Fibroblast of skin of right biceps (primary cell): ENCODE results near the gene FOXF1.
A peak's percentile ranks its signal among the peaks of the same experiment; 100 is the strongest.

ENCODE experiments used
- DNase-seq: peaks from one replicate; pipeline ENCODE4 v3.0.0-alpha.2; 2013

Gene FOXF1

DNA sequence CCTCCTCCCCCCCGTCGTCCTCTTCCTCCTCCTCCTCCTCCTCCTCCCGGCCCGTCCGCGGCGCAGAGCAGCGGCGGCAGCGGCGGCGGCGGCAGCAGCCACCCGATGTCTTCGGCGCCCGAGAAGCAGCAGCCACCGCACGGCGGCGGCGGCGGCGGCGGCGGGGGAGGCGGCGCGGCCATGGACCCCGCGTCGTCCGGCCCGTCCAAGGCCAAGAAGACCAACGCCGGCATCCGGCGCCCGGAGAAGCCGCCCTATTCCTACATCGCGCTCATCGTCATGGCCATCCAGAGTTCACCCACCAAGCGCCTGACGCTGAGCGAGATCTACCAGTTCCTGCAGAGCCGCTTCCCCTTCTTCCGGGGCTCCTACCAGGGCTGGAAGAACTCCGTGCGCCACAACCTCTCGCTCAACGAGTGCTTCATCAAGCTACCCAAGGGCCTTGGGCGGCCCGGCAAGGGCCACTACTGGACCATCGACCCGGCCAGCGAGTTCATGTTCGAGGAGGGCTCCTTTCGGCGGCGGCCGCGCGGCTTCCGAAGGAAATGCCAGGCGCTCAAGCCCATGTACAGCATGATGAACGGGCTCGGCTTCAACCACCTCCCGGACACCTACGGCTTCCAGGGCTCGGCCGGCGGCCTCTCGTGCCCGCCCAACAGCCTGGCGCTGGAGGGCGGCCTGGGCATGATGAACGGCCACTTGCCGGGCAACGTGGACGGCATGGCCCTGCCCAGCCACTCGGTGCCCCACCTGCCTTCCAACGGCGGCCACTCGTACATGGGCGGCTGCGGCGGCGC is at the start of gene FOXF1:
TSS of gene FOXF1 (plus strand) at position 63 of the 797 bp plus-strand sequence. CDS start at position 106, 43 bp downstream.
- DNase-seq: peak; percentile 71

DNA sequence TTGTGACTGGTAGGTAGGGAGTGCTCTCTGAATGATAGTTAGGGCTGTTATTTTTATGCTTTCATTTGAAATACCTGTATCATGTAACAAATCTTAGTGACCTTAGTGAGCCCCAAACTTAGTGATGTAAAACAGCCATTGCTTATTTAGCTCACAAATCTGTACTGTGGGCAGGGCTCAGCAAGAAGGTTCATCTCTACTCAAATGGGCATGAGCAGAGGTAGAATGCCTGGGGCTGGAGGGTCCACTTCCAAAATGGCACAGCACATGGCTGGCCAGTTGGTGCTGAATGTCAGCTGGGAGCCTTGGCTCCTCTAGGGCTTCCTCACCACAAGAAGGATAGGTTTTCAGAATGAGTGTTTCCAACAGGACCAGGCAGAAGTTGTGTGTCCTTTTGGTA is 49.3 kb upstream of the FOXF1 start:
- DNase-seq: no peak

DNA sequence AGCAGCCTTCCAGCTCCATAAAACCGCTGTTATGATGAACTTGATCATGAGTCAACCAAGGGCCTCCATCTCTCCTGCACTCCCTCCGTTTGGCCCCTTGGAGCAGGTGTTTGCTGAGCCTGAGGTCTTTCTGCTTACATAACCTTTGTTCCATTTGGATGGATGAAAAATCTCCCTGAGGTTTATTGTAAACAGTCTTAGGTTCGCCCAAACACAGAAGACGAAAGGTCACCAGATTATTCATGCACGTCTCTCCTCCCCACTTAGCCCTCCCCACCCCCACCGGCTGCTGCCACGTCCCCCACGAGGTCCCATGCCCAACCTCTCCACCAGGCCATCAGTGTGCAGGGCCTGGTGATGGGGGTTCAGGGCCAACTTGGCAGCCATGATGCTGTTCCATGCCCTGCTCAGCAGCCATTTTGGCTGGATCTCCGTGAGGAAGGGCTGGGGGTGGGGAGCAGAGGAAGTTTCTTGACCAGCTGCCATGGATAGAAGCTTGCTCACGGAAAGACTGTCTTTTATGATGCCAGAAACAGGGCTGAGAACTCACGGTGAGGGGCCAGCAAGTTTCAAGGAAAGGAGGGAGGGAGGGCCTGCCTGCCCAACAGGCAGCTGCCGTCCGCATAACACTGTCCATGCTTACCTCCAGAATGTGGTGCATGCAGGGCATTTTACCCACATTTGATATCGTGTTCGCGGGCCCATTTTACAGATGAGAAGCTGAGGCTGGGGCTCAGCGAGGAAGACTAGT is 47.8 kb upstream of the FOXF1 start:
- no peak for DNase-seq

DNA sequence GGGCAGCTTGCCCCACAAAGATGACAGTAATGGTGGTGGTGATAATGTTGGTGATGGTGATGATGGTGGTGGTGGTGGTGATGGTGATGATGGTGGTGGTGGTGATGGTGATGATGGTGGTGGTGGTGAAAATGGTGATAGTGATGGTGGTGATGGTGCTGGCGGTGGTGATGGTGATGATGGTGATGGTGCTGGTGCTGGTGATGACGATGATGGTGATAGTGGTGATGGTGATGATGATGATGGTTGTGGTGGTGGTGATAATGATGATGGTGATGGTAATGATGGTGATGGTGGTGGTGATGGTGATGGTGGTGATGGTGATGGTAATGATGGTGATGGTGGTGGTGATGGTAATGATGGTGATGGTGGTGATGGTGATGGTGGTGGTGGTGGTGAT is 46.3 kb upstream of the FOXF1 start:
- no peak for DNase-seq

DNA sequence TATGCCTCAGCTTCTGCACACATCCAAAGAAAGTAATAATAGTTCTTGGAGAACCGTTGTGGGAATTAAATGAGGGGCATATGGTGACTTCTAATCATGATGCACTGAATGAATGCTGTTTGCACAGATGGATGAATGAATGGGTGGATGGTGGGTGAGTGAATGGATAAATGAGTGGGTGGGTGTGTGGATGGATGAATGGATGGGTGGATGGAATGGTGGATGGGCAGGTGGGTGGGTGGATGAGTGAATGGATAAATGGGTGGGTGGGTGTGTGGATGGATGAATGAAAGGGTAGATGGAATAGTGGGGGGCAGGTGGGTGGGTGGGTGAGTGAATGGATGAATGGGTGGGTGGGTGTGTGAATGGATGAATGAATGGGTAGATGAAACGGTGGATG is 44.9 kb upstream of the FOXF1 start:
- no peak for DNase-seq

DNA sequence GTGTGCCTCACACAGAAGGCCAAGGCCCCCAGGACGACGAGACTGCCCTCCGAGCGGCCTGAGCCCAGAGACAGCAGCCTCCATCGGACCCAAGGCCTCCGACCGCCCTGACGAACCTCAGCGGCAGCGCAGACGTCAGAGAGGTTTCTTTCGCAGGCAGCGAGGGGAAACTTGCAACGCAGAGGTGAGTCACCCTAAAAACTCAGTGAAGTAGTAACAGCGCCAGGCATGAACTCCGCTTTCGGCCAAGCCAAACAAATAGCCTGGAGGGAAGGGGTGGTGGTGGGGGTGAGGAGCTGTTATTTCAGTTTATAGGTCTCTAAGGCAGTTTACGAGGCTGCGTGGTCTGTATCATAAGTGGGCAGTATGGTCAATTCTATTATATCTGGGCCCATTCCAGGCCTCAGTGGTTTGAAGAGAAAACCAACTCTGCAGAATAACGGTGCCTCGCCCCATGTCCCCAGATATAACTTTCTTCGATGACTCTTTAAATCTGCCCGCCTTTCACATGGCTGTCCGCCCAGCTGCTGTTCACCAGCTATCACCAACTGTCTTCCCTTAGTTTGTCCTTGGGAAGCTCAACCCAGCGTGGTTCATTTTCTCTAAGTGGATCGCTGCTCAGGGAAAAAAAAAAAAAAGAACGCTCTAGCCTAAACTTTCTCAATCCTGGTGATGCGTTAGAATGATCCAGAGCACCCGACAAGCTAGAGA is 43.5 kb upstream of the FOXF1 start:
- DNase-seq: no peak

DNA sequence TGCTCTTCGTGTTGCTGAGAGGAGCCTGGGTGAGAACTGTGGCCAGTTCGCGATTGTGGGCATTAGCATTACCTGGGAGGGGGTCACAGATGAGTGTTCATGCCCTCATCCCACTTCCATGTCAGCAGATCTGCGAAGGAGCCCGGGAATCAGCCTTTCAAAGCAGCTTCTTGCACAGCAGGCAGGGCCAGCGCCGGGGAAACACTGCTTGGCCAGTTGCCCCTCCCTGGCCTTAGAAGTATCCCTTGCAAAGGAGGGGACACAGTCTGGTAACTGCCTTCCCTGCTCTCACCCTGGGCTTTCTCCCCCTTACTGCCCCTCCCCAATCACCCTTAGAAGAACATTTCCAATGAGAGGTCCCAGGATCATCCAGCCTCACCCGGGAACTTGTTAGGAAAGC is 42.8 kb upstream of the FOXF1 start:
- DNase-seq: no peak

DNA sequence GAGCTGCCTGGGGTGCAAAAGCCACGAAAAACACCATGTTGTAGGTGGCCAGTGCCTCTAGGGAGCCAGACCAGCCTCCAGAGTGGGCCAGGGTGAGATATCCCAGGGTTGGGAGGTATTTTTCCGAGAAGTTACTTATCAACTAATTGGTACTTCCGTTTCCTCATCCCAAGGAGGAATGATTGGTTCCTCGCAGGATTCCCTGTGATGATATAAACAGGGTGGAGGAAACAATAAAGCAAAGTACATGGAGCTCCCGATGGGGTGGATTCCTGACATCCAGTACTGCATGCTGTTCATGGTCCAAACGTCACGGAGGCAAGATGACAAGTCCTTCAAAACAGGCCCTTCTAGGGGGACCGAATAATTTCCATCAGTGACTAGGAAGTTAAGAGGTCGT is 39.4 kb upstream of the FOXF1 start:
- no peak for DNase-seq

DNA sequence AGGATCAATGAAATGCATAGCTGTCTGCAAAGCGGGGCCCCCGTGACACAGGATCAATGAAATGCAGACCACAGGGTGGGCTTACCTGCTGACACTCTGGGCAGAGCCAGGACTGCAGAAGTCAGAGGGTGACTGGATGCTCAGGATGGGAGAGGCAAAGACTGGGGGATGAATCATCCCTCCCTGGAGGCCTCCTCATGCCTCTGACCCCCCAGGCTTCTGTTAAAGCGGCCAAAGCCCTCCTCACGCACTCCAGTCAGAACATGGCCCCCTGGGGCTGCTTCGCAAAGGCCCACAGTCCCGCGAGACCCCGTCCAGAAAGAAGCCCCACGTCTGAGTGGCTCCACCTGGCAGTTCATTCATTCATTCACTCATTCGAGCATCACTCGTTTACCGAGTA is 38.4 kb upstream of the FOXF1 start:
- peak; percentile 22 for DNase-seq

DNA sequence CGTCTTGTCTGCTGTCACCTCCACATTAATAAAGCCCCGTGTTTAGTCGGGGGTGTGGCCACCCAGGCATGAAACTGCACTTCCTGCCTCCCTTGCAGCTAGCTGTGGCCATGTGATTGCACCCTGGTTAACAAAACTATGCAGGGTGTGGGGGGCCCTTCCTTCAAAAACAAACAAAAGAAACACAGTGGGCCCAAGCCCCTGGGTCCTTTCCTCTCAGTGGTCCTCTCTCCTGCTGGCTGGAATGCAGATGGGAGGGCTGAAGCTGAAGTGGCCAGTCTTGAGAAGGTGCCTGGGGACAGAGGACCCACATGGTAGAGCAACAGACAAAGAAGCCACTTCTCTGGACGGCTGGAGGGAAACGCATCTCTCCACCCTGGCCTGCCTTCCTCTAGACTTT is 38.0 kb upstream of the FOXF1 start:
- no peak for DNase-seq

DNA sequence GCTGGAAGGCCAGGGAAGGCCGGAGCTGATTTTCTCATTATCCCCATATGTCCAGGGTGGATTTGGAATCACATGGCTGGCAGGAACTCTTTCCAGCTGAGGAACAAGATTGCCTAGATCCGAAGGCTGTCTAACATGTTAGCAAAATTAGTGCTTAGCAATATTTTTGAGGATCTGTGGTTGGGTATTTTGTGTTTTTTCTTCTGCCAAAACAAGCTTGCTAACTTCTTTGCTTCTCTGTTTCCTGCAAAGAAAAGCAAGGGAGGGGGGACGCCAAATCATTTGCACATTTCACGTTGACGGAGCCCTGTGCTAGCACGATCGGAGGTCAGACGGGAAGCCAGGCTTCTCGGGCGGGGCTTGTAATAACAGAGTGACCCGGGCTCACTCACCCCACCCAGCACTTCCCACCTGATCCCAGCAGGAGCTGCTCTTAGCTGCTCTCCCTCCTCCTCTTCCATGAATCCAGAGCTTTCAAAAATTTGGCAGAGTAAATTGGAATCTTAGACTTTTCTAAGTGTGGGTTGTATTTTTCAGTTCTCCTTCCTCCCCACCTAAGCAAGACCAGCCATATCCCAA is 33.3 kb upstream of the FOXF1 start:
- no peak for DNase-seq

DNA sequence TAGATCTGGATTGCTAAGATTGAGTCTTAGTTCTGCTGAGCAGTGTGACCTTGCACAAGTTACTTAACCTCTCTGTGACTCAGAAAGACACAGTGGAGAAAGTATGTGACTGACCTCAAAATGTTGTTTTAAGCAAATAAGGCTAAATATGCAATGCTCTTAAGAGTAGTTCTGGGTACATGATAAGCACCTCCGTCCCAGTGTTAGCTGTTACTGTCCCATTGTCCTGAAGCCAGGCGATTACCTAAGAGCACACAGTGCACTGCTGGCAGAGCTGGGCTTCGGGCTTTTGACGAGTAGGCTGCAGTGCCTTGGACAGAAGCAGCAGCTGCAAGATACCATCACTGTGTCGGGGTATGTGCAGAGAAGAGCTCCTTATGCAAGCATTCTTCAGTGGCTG is 32.7 kb upstream of the FOXF1 start:
- no peak for DNase-seq

DNA sequence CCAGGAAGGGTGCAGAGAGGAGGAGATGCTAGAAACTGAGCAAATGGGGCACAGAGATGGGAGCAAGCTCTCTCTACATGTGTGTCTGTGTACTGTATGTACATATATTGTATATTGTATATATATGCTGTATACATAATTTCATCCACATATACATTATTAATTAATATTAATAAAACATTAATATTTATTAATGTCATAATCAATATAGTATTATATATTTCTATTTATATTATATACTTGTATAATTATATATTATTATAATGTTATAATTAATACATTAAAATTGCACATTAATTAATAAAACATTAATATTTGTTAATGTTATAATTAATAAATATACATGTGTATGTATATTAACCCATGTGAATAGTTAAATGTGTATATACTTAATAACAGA is 31.5 kb upstream of the FOXF1 start:
- DNase-seq: no peak

DNA sequence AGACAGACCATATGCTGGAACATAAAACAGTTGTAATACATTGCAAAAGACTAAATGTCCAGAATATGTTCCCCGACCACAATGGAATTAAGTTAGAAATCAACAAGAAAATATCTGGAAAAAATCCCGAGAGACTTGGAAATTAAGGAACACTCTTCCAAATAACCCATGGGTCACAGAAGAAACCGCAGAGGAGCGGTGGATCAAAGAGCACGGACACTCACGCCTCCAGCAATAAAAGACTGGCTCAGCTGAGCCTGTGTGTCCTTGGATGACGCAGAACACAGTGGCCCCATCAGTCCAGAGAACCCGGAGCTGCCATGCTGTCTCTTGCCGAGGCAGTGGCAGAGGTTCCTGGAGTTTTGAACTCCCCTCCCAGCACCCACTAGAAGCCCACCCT is 30.9 kb upstream of the FOXF1 start:
- no peak for DNase-seq

DNA sequence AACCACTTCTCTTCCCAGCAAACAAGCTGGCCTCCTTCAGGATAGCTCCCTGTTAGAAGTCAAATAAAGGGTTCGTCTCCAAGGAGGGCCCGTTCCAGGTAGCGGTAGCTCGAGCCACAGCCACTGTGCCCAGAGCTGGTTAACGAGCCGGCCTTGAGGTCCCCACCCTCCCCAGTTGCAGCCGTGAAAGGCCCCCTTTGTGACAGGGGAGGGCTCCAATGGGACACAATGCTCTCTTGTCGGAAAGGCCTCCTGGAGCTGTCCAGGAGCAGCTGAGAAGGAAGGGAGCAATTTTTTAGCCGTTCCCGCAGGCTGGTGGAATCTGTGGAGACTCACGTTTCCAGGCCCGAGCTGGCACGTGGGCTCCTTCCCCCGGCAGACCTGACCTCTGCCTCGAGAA is 29.9 kb upstream of the FOXF1 start:
- no peak for DNase-seq

DNA sequence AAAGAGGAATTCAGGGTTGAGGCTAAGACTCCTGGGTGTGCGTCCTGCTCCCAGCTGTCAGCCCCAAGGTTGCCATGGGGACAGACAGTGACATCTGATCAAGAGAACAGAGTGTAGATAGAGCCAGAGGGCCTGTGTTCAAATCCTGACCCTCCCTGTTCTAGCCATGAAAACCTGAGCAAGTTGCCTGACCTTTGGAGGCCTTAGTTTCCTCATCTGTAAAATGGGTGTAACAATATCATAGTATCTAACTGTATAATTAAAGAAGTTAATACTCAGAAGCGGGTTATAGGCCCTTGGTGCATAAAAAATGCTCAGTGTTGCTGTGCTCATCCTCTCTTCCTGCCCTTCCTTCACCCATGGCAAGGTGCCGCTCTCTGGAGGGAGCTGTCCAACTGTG is 28.7 kb upstream of the FOXF1 start:
- DNase-seq: no peak

DNA sequence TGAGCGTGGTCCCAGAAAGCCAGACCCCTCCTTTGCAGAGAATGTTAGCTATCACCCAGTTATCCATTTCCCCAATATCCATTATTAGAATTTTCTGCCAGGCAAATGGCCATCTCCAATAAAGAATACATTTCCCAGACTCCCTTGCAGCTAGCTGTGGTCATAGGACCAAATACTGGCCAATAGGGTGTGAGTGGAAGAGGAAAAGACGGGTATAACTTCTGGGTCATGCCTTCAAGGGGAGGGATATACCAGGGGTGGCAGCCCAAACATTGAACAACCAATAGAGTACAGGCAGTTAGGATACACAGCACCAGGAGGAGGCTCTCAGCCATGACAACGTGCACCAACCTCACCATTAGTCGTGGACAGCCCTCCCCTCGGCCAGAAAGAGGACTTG is 26.1 kb upstream of the FOXF1 start:
- no peak for DNase-seq

DNA sequence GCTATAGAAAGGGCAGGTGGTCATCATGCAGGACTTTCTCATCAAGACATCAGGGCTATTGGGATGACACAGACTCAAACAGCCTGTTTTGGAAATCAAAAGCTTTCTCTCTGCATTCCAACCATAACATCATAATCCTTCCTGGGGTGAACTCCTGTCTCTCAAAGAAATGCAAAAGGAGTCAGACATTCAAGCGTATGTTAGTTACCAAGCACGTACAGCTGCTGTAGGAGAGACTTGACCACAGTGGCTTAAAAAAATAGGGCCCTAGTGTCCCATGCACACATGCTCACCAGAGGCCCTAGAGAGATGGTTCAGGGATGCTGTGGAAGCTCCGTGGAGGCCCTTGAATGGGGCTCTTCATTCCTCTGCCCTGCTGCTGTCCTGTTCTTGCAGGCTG is 24.6 kb upstream of the FOXF1 start:
- DNase-seq: no peak

DNA sequence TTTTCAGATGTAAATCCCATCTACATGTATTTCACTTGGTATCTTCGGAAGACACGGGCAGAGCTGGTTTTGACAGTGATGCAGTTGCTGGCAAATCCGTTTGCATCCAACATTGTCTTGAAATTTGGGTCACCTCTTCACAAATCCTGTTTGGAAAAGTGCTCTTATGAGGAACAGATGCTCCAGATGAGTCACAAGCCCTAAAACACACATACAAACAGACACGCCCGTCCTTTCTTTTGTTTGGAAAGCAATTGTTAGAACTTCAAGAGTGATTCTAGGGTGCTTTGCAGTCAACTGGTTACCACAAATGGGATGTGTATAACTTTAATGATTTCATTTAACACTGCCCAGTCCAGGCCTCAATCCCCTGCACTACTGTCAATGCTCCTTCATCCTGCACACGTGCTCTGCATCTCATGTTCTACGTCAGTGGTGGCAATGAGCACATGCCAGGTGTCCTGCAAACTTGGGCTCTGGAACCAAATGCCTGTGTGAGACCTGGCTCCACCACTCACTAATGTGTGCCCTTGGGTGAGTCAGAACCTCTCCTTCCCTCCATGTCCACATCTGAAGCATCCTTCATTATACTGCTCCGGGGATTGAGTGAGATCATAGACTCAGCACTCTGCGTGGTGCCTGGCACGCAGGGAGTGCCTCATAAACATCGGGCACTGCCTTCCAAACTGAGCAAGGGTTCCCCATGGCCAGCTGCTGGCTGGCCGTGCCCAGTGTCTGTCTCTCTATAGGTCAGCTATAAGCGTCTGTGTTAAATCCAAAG is 19.3 kb upstream of the FOXF1 start:
- DNase-seq: no peak

DNA sequence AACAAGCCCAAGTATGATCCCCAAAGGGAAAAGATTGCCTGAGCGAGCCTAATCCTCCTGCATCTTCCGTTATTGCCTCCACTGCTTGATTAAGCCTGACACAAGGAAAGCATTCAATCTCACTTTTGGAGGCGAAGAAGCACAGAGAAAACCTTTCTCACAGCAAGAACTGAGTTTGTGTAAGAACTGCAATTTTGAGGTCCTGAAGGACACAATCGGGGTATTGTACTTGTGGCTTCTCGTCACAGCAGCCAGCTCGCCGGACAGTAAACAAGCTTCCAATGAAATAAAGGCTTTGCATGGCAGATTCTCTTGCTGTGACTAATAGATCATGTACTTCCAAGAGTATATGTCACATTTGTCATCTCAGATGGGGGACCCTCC is 18.7 kb upstream of the FOXF1 start:
- no peak for DNase-seq

DNA sequence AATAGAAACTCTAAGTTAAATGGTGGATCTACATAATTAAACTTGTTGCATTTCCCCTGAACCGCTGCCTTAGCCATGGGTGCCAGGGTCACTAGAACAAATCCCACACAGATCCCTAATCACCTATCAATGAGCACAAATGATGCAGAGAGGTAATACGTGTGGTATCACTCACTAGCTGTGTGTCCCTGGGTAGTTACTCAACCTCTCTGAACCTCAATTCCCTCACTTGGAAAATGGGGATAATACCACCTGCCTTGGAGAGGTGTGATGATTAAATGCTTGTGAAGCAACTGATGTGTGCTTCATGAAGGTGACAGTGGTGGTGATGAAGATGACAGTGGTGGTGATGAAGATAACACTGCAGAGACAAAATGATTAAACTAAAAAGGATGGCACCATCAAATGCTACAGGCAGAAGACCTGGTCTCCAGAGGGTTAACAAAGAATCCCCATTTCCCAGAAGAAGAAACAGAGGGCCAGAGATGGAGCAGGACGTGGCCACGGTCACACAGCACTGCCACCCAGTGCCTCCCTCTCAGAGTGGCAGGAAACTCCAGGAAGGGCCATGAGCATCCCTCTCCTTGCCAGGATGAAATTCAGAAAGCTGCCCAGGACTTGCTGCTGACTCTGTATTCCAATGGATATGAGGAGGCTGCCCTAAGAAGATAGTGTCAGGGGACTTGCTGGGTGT is 17.9 kb upstream of the FOXF1 start:
- DNase-seq: no peak

DNA sequence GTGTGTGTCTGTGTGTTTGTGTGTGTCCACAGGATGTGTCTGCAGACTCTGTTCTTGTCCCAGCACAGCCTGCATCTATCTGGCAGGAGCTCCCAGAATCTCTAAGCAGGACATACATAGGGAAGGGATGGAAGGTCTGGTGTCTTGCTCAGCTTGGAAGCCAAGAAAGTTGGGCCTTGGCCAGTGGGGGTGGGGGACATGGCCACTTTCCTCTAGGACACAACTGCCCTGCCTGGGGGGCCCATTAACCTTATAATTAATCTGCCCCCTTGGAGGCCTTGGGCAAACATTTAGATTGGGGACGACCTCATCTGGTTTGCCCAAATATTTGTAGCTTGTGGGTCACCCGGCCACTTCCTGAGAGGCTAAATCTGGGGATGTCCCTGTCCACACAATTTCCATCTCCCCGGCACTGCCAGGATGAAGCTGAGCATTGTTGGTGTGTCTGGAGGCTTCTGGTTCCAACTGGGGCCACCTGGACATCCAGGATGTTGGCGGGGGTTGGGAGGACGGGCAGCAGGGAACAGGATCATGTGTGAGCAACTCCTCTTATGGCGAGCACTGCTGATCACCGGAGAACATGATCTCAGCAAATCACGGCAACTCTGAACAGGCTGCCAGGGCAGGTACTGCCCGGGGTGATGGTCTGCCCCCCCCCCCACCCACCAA is 17.2 kb upstream of the FOXF1 start:
- no peak for DNase-seq
